GM19023 (cell line): Measurements from ENCODE around the gene TCF7.

Experiments
- ATAC-seq: cut with Tn5 transposase; IDR thresholded peaks from one replicate; pipeline ENCODE4 v1.9.1; 2021; ENCODE audit warnings: mild to moderate bottlenecking, moderate library complexity; ENCODE audit not compliant: unreplicated experiment

TCF7 gene

DNA sequence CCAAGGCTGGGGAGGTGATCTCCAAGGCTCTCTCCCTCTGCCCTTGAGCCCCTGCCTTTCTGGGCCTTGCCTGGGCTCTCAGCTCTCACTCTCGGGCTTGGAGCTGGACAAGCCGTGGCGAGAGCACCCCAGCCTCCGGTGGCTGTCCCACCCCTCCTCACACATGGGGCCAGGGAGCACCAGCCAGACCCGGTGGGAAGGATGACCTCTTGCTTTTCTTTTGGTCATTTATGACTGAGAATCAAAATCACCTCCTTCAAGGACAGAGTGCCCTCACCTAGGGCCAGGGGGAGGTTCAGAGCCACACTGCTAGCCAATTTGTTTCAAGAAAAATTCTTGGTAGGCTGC, 14.1 kb downstream of the TCF7 start:
- ATAC-seq, result no peak

DNA sequence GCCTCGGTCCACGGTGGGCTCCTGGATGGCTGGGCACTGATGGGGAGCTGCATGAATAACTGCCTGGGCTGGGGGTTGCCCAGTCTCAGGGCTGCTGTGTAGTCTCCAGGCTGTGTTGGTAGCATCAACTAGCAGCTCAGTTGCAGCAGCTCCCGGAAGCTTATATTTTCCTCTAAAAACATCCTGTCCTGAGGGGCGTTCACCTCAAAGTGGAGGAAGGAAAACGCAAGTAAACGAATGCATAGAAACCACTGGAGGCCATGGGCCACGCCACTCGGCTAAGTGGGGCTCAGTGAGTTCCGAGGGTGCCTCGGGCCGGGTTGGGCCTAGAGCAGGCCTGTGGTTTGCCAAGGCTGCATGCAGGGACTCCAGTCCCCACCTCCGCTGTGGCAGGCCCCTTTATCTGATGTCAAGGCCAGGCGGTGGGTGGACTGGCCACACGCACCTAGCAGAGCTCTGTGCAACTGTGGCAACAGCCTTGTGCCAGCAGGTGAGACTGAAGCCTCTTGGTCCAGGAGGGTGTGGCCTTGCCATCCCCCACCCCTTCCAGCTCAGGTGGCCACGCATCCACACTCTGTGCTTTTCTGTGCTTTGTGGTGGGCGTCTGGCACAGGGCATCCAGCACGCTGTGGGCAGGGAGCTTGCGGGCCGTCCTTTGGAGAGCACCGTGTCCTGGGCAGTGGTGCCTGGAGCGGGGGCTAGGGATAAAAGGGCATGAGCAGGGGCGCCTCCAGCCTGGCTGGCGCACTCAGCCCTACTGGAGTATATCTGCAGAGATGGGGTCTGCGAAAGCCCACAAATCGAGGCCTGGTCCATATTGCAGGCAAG, 15.1 kb downstream of the TCF7 start:
- ATAC-seq, result no peak

DNA sequence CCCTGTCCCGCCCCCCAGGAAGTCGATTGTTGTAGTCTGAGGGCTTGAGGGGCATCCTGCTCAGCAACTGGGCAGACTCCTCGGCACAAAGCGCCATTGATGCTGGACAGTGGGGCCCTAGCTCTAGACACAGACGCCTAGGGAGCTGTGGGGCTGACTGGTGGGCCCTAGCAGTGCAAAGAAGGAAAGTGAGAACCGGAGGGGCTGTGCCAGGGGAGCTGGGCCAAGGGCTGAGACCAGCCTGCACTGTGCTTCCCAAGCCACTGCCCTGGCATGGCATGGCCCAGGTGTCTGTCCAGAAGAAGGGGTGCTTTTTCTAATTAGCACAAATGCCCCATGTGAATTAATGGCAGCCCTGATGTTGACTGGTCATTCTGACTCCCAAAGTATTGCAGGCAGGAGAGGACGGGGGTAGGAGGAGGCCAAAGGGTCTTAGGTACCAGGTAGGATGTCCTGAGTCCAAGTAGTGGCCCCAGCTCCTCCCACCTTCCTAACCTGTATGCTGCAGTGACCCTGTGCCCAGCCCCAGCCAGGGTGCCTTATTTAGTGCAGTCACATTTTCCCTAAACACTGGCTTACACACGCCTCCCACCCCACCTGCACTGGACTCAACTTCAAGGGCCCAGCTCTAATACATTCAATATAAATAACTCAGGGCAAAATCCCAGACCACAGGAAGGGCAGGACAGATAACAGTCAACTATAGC, 15.9 kb downstream of the TCF7 start:
- no peak for ATAC-seq

DNA sequence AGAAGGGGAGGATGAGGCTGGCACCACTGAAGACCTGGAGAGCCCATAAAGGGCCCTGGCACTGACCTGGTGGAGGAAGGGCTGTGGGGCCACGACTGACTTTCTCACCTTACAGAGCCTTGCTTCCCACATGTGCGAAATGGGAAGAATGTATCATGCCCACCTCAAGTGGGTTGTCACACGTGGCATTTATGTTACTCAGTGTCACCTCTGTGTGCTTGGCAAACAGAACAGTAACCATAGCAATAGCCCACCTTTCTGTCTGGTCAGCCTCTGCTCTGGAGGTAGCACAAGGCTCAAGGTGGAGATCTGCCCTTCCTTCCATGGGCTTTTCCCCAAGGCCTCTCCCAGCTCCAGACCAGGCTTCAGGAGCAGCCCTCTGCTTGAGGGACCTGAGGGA, 16.7 kb downstream of the TCF7 start:
- no peak for ATAC-seq

DNA sequence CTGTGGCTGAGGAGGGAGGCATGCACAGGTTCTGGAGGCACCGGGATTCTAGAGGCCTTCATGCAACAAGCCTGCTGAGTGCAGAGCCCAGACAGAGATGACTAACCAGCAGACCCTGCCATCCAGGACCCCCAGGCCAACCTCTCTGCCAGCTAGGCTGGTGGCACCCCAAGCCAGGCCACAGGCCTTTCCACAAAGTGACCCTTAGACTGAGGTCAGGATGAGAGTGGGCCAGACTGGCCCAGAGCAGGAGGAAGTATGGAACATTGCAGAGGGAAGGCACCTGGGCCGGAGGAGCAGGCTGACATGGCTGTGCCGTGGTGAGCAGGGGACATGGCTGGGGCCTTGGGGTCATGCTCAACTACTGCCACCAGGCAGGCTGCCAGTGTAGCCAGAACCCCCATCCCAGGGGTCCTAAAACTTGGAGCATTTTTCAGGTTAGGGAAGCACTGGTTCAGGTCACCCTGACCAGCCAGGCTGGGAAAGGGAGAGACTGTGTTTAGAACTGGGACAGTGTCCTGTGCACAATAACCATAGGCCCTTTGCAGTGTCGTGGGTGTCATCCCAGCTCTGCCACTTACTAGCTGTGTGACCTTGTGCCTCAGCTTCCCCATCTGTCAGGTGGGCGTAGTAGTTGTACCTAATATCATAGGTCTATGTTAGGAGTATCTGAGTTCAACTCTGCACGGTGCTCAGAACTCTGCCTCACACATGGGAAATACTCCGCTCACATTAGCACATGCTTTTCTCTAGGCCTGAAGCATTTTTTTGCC, 17.3 kb downstream of the TCF7 start:
- no peak for ATAC-seq

DNA sequence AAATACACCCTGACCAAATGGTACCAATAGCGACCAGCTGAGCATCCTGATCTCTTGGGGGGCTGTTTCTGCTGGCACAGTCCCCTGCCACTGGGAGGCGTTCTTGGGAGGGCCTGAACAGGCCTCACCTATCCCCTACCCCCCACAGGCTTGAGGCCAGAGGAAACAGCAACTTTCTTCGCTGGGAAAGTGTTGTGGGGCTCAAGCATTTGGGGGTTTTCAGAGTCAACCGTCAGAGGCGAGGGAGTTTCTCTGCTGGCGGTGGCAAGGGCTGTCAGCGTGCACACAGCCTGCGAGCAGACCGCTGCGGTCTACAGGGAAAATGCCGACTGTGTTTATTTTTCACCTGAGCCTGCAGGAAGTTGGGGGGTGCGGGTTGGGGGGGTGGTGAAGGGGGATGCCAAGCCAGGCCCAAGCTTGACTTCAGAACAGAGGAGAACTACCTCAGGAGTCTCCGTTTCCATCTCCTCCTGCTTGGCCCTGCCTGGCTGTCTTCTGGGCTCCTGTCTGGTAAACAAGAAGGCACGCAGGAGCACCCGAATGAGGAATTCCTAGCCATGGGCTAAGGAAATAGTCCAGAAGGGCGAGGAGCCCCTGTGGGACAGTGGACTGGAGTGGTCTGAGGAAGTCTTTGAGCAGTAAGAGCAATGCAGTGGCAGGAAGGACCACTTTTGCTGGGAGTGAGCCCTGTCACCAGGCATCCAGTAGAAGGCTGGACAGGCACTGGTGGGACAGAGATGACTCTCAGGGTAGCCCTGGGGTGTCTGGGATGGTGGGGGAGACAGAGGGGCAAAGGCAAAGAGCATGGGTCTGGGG, 18.1 kb downstream of the TCF7 start:
- peak; percentile 70 for ATAC-seq

DNA sequence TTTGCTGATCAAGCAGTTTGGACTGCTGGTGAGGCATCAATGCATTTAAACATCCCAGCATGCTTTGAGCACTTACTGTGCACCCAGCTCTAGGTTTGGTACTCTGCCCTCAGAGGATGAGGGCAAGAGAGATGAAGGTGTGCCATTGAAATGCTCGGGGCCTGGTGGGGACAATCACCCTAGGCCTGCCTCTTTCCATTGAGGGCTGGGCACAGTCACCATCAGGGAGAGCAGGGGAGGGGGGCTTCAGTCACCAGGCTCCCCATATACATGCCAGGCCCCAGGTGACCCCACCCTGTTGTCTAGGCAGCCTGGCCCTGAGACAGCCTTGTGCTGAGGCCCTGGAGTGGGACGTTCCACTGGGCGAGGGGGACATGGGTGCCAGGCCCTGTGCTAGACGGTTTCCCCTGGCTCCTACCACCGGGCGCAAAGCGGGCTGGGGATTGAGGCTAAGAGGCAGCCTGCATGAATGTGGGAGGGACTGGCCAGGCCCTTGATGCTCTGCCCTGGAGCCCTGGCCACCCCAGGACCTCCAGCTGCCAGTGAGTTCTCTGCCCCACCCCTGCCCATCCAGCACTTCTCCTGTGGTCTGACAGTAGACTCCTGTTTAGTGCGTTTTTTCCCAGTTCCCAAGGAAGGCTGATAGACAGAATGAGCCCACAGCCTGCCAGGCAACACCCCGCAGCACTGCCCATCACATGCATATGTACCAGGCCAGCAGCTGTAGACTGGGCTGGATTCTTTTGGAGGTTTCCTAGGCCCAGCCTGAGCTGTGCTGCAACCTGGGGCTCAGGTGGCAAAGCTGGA, 18.9 kb downstream of the TCF7 start:
- ATAC-seq, result no peak

DNA sequence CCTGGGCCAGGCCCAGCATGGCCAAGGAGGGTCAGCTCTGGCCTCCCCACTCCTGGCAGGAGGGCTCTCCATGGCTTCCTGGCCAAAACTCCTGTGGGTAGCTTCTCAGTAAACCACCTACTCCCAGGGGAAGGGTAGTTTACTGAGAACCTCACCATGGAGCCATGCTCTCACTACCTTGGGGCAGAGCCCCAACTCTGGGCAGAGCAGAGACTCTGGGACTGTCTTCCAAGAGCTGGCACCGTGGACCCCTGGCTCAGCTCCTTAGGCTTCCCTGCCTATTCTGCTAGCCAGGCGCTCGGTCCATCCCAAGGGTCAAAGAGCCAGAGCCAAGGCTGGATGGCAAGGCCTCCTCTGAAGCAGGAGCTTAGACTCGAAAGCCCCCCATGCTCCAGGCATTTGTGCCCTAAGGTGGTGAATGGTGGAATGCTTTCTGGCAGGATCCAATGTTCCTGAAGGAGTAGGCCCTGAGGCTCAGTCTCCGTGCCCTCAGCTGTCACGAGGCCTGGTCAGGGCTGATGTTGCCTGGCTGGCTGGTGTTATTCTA, 19.6 kb downstream of the TCF7 start:
- ATAC-seq, result no peak

DNA sequence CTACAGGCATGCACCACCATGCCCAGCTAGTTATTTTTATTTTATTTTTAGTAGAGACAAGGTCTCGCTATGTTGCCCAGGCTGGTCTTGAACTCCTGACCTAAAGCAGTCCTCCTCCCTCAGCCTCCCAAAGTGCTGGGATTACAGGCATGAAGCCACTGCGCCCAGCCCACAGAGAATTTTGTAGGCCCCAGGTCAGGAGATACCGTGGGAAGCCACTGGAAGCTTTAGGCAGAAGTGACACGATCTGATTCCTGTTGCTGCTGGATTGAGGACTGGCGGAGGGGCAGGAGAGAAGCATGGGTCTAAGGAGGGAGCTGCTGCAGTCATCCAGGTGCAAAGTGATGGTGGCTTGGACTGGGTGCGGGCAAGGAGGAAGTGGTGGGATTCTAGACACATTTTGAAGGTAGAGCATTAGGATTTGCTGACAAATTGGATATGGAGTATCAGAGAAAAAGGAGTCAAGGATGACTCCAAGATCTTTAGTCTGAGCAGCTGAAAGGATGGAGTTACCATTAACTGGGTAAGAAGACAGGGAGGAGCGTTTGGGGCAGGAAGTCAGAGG, 20.7 kb downstream of the TCF7 start:
- ATAC-seq, result no peak

DNA sequence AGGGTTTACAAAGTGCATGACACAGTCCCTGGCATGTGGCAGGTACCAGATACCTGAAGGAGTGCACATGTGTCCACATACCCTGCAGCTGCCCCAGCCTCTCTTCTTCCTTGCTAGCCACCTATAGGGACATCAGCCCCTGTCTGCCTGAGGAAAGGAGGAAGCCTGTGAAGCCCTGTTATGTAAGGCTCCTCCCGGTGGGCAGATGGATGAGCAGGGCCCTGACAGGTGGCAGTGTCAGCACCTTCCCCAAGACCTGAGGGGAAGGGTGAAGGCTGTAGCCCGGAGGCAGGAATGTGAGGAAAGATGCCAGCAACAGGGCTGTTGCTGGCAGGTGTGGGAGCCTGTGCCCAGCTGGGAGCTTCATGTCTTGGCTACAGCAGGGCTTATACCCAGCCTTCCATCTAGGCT, 21.7 kb downstream of the TCF7 start:
- ATAC-seq, result no peak

DNA sequence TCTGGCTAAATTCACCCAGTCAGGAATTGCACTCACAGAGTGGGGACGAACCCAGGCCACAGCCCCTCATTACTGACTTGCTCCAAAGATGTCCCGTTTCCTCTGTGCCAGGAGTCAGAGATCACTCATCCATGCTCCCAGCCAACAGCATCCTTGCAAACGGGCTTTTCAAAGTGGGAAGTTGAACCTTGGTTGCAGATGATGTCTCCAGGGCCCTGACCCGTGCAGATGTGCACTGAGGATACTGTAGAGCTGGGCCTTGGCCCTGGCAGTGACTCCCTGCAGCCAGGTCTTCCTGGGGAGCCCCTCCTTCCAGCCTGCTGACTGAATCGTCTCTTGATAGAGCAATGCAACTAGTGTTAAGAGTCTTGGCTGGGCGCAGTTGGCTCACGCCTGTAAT, 22.3 kb downstream of the TCF7 start:
- ATAC-seq, result no peak

DNA sequence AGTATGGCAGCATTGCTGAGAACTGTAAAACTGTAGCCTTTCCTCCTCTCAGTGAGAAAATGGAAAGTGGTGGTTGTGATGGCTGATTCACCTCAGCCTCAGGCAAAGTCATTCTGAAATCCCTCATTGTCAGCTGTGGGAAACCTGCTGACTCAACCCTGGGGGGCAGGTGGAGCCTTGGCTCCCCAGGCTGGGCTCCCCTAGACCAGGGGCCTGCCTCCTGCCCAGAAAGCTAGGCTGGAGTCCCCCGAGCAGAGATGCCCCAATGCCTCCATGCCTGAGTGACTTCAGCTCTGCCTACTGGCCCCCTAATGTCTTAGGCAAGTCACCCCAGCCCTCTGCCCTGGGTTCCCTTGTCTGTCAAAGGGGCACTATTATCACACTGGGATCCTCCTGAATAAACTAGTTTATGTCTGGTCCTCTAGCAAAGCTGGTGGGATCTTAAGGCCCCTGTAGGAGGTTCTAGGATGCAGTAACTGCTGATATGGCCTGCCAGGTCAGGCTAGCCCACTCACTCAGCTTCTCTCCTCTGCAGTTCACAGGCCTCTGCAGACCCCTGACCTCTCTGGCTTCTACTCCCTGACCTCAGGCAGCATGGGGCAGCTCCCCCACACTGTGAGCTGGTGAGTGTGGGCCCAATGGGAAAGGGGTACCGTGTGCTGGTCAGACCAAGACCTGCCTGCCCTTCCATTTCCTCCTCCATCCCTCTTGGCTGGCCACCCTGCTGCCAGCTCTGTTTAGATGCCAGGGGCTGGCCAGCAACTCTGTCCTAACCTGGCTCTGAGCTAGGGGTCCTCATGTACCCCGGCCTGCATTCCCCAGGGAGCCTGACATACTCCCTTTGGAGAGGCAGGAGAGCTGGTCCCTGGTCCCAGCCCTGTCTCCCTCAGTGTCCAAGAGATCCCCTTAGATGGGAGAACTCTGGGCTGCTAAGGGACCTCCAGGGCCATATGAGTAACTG, 24.2 kb downstream of the TCF7 start:
- peak; percentile 69 for ATAC-seq

DNA sequence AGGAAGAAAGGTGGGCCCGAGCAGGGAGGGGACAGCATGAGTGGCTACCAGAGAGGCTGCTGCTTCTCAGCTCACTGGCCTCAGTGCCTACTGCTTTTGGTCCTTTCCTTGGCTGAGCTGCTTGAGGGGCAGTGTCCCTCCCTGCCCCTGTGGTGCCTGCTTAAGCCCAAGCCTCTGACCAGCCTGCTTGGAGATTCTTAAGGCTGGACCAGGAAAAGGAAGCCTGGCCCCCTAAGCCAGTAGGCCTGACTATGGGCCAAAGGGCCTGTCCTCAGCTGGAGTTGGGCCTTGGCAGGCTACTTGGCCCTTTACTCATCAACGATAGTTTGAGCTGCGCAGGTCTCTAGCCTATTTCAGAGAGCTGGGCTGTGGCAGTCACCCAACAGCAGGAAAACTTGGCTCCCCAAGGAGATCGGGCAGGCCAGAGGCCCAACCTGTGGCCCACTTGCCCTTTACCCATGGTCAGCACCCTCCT, 24.9 kb downstream of the TCF7 start:
- ATAC-seq, result no peak

DNA sequence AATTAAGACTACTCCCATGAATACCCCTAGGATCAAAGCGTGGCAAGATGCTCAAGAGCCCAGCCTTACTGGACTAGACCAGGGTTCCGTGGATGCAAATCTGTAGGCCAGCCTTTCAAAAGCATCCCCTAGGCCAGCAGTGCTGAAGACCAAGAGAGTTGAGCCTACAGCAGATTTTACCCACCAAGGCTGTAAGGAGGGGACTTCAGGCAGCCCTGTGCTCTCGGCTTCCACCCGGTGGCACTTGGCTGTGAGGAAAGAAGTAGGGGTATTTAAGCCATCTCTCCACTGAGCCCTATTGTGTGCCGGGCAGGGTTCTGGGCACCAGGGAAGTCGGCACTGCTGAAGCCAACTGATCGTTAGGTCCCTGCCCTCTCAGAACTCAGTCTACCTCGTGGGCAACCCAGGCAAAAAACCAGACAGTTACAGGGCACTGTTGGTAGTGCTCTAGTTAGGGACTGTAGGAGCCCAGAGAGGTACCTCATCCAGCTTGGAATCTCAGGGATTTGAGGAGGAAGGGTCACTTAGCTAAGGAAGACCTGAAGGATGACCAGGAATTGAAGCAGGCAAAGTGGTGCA, 25.5 kb downstream of the TCF7 start:
- ATAC-seq, result no peak

DNA sequence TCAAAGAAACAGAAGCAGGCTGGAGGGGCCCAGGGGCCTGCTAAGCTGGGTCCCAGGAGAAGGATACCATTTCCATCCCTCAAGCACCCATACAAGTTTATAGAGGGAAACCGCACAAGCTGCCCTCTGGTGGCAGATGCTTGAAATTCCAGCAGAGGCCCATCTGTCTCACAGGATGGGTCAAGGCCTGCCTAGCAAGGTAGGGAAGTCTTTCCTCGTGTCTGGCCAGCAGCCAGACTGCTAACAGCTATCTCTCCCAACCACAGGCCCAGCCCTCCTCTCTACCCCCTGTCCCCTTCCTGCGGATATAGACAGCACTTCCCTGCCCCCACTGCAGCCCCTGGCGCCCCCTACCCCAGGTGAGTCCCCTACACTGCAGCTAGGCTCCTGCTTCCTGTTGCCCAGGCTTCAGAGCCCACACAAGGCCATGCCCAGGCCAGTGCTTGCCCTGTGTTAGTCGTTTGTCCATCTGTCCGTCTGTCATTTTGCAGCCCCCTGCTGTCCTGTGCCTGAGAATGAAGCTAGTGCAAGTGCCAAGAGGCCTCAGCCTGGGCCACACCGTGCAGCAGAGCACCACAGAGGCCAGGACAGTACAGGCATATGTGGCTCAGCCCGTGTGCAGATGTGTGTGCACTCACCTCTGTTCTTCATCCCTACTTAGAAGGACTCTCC, 26.2 kb downstream of the TCF7 start:
- peak; percentile 41 for ATAC-seq

DNA sequence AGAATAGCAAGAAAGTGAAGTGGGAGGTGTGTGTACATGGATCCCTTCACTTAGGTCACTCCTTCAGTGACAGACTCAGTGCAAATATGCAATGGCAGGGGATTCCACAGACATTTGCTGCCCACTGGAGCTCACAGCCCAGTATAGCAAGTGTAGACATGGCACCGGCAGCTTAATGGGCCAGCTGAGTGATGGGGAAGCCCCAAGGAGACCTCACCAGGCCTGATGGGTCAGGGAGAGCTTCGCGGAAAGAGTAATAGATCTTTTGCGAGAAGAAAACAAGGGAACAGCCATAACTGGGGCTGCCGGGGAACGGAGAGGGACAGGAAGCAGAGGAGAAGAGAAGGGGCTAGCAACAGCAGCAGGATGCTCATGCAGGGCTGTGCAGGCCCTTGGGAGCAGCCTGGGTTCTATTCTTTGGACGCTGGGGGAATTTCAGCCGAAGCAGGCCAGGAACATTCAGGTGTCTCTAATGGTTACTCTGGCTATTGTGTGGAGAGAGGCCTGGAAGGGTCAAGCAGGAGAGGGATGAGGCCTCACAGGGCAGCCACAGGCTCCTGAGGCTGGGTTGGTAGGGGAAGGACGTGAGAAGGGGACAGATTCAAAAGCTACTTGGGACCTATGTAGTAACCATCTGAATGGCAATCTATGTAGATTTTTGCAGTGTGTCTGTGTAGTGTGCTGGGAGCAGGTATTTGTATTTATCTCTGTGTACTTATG, 27.0 kb downstream of the TCF7 start:
- ATAC-seq, result no peak

DNA sequence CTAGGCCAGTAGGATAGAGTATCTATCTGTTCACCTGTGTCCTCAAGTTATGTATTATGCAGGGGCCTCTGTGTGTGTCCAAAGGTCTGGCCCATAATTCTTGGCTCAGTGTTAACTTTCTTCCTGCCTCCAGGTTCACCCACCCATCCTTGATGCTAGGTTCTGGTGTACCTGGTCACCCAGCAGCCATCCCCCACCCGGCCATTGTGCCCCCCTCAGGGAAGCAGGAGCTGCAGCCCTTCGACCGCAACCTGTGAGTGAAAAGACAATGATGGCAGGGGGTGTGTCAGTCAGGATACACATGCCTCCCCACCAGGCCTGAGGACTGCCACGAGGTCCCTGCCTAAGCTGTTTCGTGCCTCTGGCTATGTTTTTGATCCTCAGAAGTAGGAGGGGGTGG, 27.6 kb downstream of the TCF7 start:
- no peak for ATAC-seq
